CD4-positive, CD25-positive, alpha-beta regulatory T cell (primary cell): ENCODE measurements around the gene LRMDA. TPM values are rescaled to one million over a fixed set of nuclear protein-coding genes. Genes with fewer than 3 reads are reported as not detected.

Experiments used
- ATAC-seq, 2 donors: fragments of 150-1000 bp; cut with Tn5 transposase; one replicate each; pipeline ENCODE4 v1.10.0; 2021; ENCODE audit warnings: low read depth in 2 of 2, moderate number of reproducible peaks in 2 of 2, moderate library complexity in 1 of 2
- DNase-seq, 3 donors: peaks; one replicate each; pipeline versions ENCODE4 v3.0.0 to v3.0.0-alpha.2; 2012 to 2022; ENCODE audit warnings: mixed read lengths in 1 of 3
- H3K27ac ChIP-seq: one replicate; pipeline ENCODE4 v1.7.0; 2013; ENCODE audit warnings: mild to moderate bottlenecking, low read length; ENCODE audit not compliant: insufficient read depth, poor library complexity, severe bottlenecking
- H3K27me3 ChIP-seq: one replicate; pipeline ENCODE4 v1.7.0; 2013; ENCODE audit warnings: low read length; ENCODE audit not compliant: control insufficient read depth, insufficient read depth
- H3K36me3 ChIP-seq: one replicate; pipeline ENCODE4 v1.7.0; 2013; ENCODE audit warnings: mild to moderate bottlenecking, low read length, moderate library complexity; ENCODE audit not compliant: control insufficient read depth, insufficient read depth
- H3K4me1 ChIP-seq: 2 replicates; pipeline ENCODE4 v1.7.0; 2013; ENCODE audit warnings: mild to moderate bottlenecking, low read length; ENCODE audit not compliant: insufficient read depth, control insufficient read depth, poor library complexity, severe bottlenecking
- H3K4me3 ChIP-seq: one replicate; pipeline ENCODE4 v1.7.0; 2013; ENCODE audit warnings: low read depth, mild to moderate bottlenecking, low read length, moderate library complexity
- H3K9me3 ChIP-seq, 2 experiments: 1 replicate in 1 of 2; 2 replicates in 1 of 2; pipeline ENCODE4 v1.7.0; 2013; ENCODE audit warnings: low read length in 2 of 2, mild to moderate bottlenecking in 1 of 2, moderate library complexity in 1 of 2; ENCODE audit not compliant: control insufficient read depth in 2 of 2
- H3K27ac Mint-ChIP-seq, 3 donors: one replicate each; pipeline ENCODE4 v1.8.0; 2020 to 2022; ENCODE audit warnings: mild to moderate bottlenecking in 3 of 3, mixed read lengths in 3 of 3, moderate library complexity in 2 of 3
- H3K27me3 Mint-ChIP-seq: one replicate; pipeline ENCODE4 v1.8.0; 2022; ENCODE audit warnings: mild to moderate bottlenecking, mixed read lengths
- H3K36me3 Mint-ChIP-seq: one replicate; pipeline ENCODE4 v1.8.0; 2020; ENCODE audit warnings: mixed read lengths
- H3K4me1 Mint-ChIP-seq, 4 donors: one replicate each; pipeline ENCODE4 v1.8.0; 2020 to 2022; ENCODE audit warnings: mixed read lengths in 4 of 4, mild to moderate bottlenecking in 1 of 4
- H3K4me3 Mint-ChIP-seq, 4 donors: one replicate each; pipeline ENCODE4 v1.8.0; 2020 to 2022; ENCODE audit warnings: mild to moderate bottlenecking in 4 of 4, mixed read lengths in 4 of 4, moderate library complexity in 3 of 4
- H3K9me3 Mint-ChIP-seq, 7 donors: one replicate each; pipeline ENCODE4 v1.8.0; 2020 to 2022; ENCODE audit warnings: mixed read lengths in 7 of 7, mild to moderate bottlenecking in 3 of 7, moderate library complexity in 2 of 7
- polyA plus RNA-seq, 4 donors: library from polyadenylated mRNA; unstranded; fragments of 300-500 nt; fragmentation: Illumina TruSeq; gene quantifications; one replicate each; pipeline ENCODE4 v1.2.3, GENCODE V29; 2021
- total RNA-seq: library from RNA; stranded (reverse); gene quantifications from one replicate; pipeline ENCODE4 v1.2.3, GENCODE V29; 2022

LRMDA gene
- total and polyA plus RNA-seq, 5 donors from 2014 or later: 0.10 TPM; not detected in 4

- Histone ChIP-seq H3K4me3 (no peak overlapping the region), H3K27ac (no peak overlapping the region), H3K36me3 (no peaks in the 10 kb centered on the region), H3K27me3 (no peaks in the 10 kb centered on the region), H3K9me3 (no peaks in the 10 kb centered on the region), H3K4me1 (no peaks in the 10 kb centered on the region)
- Mint-ChIP-seq H3K4me1 (no peaks in the 10 kb centered on the region), H3K27ac (no peak overlapping the region), H3K27me3 (peaks cover 5% of the 10 kb centered on the region), H3K4me3 (no peak overlapping the region), H3K36me3 (no peaks in the 10 kb centered on the region), H3K9me3 (peaks cover 0 to 3% (median 0%) of the 10 kb centered on the region in 7 donors)
- no peak for DNase-seq
- no peak for ATAC-seq
Observed at GRCh38 chr10:75677541-75677940, 246.1 kb downstream of the LRMDA start.

- no peaks in the 10 kb centered on the region for H3K9me3 ChIP-seq
- H3K36me3 ChIP-seq: no peaks in the 10 kb centered on the region
- H3K36me3 Mint-ChIP-seq: no peaks in the 10 kb centered on the region
- H3K4me1 Mint-ChIP-seq: no peaks in the 10 kb centered on the region
- no peak overlapping the region for H3K4me3 Mint-ChIP-seq
- H3K9me3 Mint-ChIP-seq: peaks cover 0 to 3% (median 0%) of the 10 kb centered on the region in 7 donors
- H3K27me3 Mint-ChIP-seq: peaks cover 5% of the 10 kb centered on the region
- H3K27ac ChIP-seq: no peak overlapping the region
- no peak overlapping the region for H3K4me3 ChIP-seq
- H3K4me1 ChIP-seq: no peaks in the 10 kb centered on the region
- ATAC-seq (no peak), DNase-seq (no peak)
- no peaks in the 10 kb centered on the region for H3K27me3 ChIP-seq
- H3K27ac Mint-ChIP-seq: no peak overlapping the region
Observed at GRCh38 chr10:75678527-75678926, 247.1 kb downstream of the LRMDA start.

- Histone ChIP-seq H3K27ac (no peak overlapping the region), H3K4me1 (no peaks in the 10 kb centered on the region), H3K27me3 (no peaks in the 10 kb centered on the region), H3K36me3 (no peaks in the 10 kb centered on the region), H3K9me3 (no peaks in the 10 kb centered on the region), H3K4me3 (no peak overlapping the region)
- Mint-ChIP-seq H3K27me3 (peaks cover 5% of the 10 kb centered on the region), H3K9me3 (peaks cover 0 to 3% (median 0%) of the 10 kb centered on the region in 7 donors), H3K4me1 (no peaks in the 10 kb centered on the region), H3K27ac (no peak overlapping the region), H3K36me3 (no peaks in the 10 kb centered on the region), H3K4me3 (no peak overlapping the region)
- ATAC-seq (no peak), DNase-seq (no peak)
Observed at GRCh38 chr10:75679536-75679935, 248.1 kb downstream of the LRMDA start.

GRCh38 chr10:75681334-75681733 lies 249.9 kb downstream of the LRMDA start:
- H3K27ac Mint-ChIP-seq: no peak overlapping the region
- peaks cover 0 to 3% (median 0%) of the 10 kb centered on the region in 7 donors for H3K9me3 Mint-ChIP-seq
- H3K27me3 Mint-ChIP-seq: peaks cover 5% of the 10 kb centered on the region
- Histone ChIP-seq H3K27me3 (no peaks in the 10 kb centered on the region), H3K36me3 (no peaks in the 10 kb centered on the region), H3K4me3 (no peak overlapping the region), H3K4me1 (no peaks in the 10 kb centered on the region), H3K27ac (no peak overlapping the region), H3K9me3 (no peaks in the 10 kb centered on the region)
- ATAC-seq (no peak), DNase-seq (no peak)
- no peak overlapping the region for H3K4me3 Mint-ChIP-seq
- H3K36me3 Mint-ChIP-seq: no peaks in the 10 kb centered on the region
- no peaks in the 10 kb centered on the region for H3K4me1 Mint-ChIP-seq

- H3K4me3 Mint-ChIP-seq: no peak overlapping the region
- H3K9me3 ChIP-seq: no peaks in the 10 kb centered on the region
- H3K9me3 Mint-ChIP-seq: peaks cover 0 to 3% (median 0%) of the 10 kb centered on the region in 7 donors
- H3K4me1 ChIP-seq: no peaks in the 10 kb centered on the region
- peaks cover 5% of the 10 kb centered on the region for H3K27me3 Mint-ChIP-seq
- DNase-seq (no peak), ATAC-seq (no peak)
- no peaks in the 10 kb centered on the region for H3K36me3 ChIP-seq
- no peak overlapping the region for H3K4me3 ChIP-seq
- no peak overlapping the region for H3K27ac ChIP-seq
- H3K4me1 Mint-ChIP-seq: no peaks in the 10 kb centered on the region
- H3K27me3 ChIP-seq: no peaks in the 10 kb centered on the region
- no peak overlapping the region for H3K27ac Mint-ChIP-seq
- H3K36me3 Mint-ChIP-seq: no peaks in the 10 kb centered on the region
Observed at GRCh38 chr10:75682649-75683557, 251.5 kb downstream of the LRMDA start.

- peaks cover 0 to 7% (median 0%) of the 10 kb centered on the region in 7 donors for H3K9me3 Mint-ChIP-seq
Observed at GRCh38 chr10:75685187-75685586, 253.8 kb downstream of the LRMDA start.

GRCh38 chr10:75688506-75689300 lies 257.3 kb downstream of the LRMDA start:
- Histone ChIP-seq H3K4me3 (no peak overlapping the region), H3K27ac (no peak overlapping the region), H3K4me1 (no peaks in the 10 kb centered on the region), H3K27me3 (no peaks in the 10 kb centered on the region), H3K9me3 (no peaks in the 10 kb centered on the region), H3K36me3 (no peaks in the 10 kb centered on the region)
- ATAC-seq: no peak
- no peak overlapping the region for H3K4me3 Mint-ChIP-seq
- peaks cover 0 to 7% (median 0%) of the 10 kb centered on the region in 7 donors for H3K9me3 Mint-ChIP-seq
- no peak for DNase-seq
- H3K4me1 Mint-ChIP-seq: no peaks in the 10 kb centered on the region
- H3K36me3 Mint-ChIP-seq: no peaks in the 10 kb centered on the region
- H3K27ac Mint-ChIP-seq: no peak overlapping the region
- peaks cover 4% of the 10 kb centered on the region for H3K27me3 Mint-ChIP-seq

More at GRCh38 chr10:75685187-75685586, 253.8 kb downstream of the LRMDA start:
- ATAC-seq (no peak), DNase-seq (no peak)
- Histone ChIP-seq H3K27me3 (no peaks in the 10 kb centered on the region), H3K4me1 (no peaks in the 10 kb centered on the region), H3K4me3 (no peak overlapping the region), H3K27ac (no peak overlapping the region), H3K9me3 (no peaks in the 10 kb centered on the region), H3K36me3 (no peaks in the 10 kb centered on the region)
- H3K27me3 Mint-ChIP-seq: no peaks in the 10 kb centered on the region
- H3K4me3 Mint-ChIP-seq: no peak overlapping the region
- no peak overlapping the region for H3K27ac Mint-ChIP-seq
- H3K4me1 Mint-ChIP-seq: no peaks in the 10 kb centered on the region
- H3K36me3 Mint-ChIP-seq: no peaks in the 10 kb centered on the region
